ENCODE data around the gene CDC34. TPM values are rescaled to one million over a fixed set of nuclear protein-coding genes. Genes with fewer than 3 reads are reported as not detected.

Gene CDC34
- total and polyA plus RNA-seq, 9 of the 15 experiments (the other 6 are each of a cell fraction or from before 2014, with no cell fraction given): 0.80 to 203 (median 65.5) TPM

DNA sequence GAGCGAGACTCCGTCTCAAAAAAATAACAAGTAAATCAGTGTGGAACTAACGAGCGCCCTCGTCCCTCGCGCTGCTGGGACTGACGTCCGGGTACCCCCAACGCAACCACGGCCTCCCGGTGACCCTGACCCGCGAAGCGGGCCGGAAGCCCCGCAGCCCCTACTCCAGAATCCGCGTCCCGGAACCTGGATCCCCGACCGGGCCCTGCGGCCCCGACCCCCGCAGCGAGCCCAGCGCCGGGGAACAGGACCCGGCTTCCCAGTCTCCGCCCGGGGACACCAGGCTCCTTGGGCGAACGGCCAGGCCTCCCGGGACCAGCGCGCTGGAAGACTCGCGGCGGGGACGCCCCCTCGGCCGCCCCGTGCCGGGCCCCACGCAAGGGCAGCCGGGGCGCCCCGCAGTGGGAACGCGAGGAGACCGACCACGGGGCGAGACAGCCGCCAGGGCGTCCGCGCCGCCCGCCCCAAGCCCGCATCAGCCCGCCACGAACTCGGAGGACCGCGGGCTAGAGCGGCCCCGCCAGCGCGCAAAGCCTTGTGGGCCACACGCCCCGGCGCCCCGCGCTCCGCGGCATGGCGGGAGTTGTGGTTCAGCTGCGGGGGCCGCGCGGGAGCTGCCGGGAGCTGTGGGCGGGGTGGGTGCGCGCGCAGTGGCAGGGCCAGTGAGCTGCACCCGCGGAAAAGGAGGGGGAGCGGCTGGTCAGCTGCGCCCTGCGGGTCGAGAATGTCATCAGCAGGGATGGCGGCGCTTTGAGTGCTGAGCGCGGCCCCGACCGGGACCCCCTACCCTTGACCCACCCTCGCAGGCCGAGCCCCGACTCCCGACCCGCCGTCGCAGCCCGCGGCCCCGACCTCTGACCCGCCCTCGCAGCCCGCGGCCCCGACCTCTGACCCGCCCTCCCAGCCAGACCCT is 42.8 kb upstream of the CDC34 start (continued):
- TF ChIP-seq, protein P1, sequence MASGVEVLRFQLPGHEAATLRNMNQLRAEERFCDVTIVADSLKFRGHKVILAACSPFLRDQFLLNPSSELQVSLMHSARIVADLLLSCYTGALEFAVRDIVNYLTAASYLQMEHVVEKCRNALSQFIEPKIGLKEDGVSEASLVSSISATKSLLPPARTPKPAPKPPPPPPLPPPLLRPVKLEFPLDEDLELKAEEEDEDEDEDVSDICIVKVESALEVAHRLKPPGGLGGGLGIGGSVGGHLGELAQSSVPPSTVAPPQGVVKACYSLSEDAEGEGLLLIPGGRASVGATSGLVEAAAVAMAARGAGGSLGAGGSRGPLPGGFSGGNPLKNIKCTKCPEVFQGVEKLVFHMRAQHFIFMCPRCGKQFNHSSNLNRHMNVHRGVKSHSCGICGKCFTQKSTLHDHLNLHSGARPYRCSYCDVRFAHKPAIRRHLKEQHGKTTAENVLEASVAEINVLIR (CRISPR knock-in tag; IDR thresholded peaks at IDR 0.05): 0 out of 2 replicates have a peak, but pooled peaks have one; percentile 24
- TF ChIP-seq, protein P2, sequence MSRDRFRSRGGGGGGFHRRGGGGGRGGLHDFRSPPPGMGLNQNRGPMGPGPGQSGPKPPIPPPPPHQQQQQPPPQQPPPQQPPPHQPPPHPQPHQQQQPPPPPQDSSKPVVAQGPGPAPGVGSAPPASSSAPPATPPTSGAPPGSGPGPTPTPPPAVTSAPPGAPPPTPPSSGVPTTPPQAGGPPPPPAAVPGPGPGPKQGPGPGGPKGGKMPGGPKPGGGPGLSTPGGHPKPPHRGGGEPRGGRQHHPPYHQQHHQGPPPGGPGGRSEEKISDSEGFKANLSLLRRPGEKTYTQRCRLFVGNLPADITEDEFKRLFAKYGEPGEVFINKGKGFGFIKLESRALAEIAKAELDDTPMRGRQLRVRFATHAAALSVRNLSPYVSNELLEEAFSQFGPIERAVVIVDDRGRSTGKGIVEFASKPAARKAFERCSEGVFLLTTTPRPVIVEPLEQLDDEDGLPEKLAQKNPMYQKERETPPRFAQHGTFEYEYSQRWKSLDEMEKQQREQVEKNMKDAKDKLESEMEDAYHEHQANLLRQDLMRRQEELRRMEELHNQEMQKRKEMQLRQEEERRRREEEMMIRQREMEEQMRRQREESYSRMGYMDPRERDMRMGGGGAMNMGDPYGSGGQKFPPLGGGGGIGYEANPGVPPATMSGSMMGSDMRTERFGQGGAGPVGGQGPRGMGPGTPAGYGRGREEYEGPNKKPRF (IDR thresholded peaks at IDR 0.05; ENCODE audit: low read depth, low read length): no peak
- TF ChIP-seq, protein P3, sequence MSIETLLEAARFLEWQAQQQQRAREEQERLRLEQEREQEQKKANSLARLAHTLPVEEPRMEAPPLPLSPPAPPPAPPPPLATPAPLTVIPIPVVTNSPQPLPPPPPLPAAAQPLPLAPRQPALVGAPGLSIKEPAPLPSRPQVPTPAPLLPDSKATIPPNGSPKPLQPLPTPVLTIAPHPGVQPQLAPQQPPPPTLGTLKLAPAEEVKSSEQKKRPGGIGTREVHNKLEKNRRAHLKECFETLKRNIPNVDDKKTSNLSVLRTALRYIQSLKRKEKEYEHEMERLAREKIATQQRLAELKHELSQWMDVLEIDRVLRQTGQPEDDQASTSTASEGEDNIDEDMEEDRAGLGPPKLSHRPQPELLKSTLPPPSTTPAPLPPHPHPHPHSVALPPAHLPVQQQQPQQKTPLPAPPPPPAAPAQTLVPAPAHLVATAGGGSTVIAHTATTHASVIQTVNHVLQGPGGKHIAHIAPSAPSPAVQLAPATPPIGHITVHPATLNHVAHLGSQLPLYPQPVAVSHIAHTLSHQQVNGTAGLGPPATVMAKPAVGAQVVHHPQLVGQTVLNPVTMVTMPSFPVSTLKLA (conservative IDR thresholded peaks at IDR 0.05): peak in 1 of 2 experiments; percentile 72; a peak in 2 of 4 replicates
- no peak for TF ChIP-seq NR2F6 (CRISPR knock-in tag; IDR thresholded peaks at IDR 0.05)
- peak in 2 of 3 experiments; percentile 82 to 84 for TF ChIP-seq YY1 (IDR thresholded peaks at IDR 0.05; ENCODE audit: borderline replicate concordance in 1 of 3, control insufficient read depth in 1 of 3, extremely low read depth in 1 of 3, insufficient read depth in 3 of 3, insufficient read length in 1 of 3, insufficient replicate concordance in 2 of 3, low read depth in 1 of 3, low read length in 2 of 3)
- TF ChIP-seq TGIF2 (CRISPR knock-in tag; IDR thresholded peaks at IDR 0.05): no peak
- 0 out of 2 replicates have a peak, but pooled peaks have one; percentile 52 for TF ChIP-seq ZNF124 (CRISPR knock-in tag; IDR thresholded peaks at IDR 0.05)
- peak; percentile 78; the same call in 1 of the 2 replicates for TF ChIP-seq E2F3 (CRISPR knock-in tag; IDR thresholded peaks at IDR 0.05)
- TF ChIP-seq POLR2G (IDR thresholded peaks at IDR 0.05; ENCODE audit: low read depth, low read length): peak; percentile 94
- TF ChIP-seq PTRF (tag; IDR thresholded peaks at IDR 0.05): no peak
- no peak for TF ChIP-seq KDM1A (IDR thresholded peaks at IDR 0.05)
- TF ChIP-seq ZNF143 (CRISPR knock-in tag; IDR thresholded peaks at IDR 0.05): peak; percentile 92
- peak; percentile 64; the same call in 1 of the 2 replicates for TF ChIP-seq ELF1 (tag; IDR thresholded peaks at IDR 0.05)
- TF ChIP-seq POLR2A (conservative IDR thresholded peaks at IDR 0.05): no peak; the same call in none of the 2 replicates
- peak; percentile 73; the same call in 1 of the 2 replicates for TF ChIP-seq ZBTB7A (IDR thresholded peaks at IDR 0.05; ENCODE audit: borderline replicate concordance, control insufficient read depth, low read depth, low read length)
- TF ChIP-seq, protein P4, sequence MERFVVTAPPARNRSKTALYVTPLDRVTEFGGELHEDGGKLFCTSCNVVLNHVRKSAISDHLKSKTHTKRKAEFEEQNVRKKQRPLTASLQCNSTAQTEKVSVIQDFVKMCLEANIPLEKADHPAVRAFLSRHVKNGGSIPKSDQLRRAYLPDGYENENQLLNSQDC (CRISPR knock-in tag; IDR thresholded peaks at IDR 0.05): no peak
- 0 out of 2 replicates have a peak, but pooled peaks have one; percentile 26 for TF ChIP-seq NFIC (IDR thresholded peaks at IDR 0.05)
- TF ChIP-seq TAF1 (IDR thresholded peaks at IDR 0.05; ENCODE audit: control insufficient read depth, extremely low read depth, insufficient read depth, low read length, severe bottlenecking): peak; percentile 87
- TF ChIP-seq HNRNPLL (IDR thresholded peaks at IDR 0.05; ENCODE audit: low read depth, low read length, poor library complexity, severe bottlenecking): peak; percentile 28
- TF ChIP-seq ZFP1 (CRISPR knock-in tag; IDR thresholded peaks at IDR 0.05): no peak
- peak; percentile 92 for TF ChIP-seq NR2C2 (CRISPR knock-in tag; IDR thresholded peaks at IDR 0.05)
- peak; percentile 98 for TF ChIP-seq NR2C2 (tag; IDR thresholded peaks at IDR 0.05)

Measured in K562 (cell line).